Activated CD4-positive, alpha-beta T cell treated with anti-CD3 and anti-CD28 coated beads for 24 hours (primary cell): ENCODE results near the gene TSPAN13.

Experiments used
- DNase-seq, 2 donors: peaks; one replicate each; pipeline ENCODE4 v3.0.0-alpha.2; 2020; ENCODE audit warnings: low read depth in 2 of 2

TSPAN13 gene

DNA sequence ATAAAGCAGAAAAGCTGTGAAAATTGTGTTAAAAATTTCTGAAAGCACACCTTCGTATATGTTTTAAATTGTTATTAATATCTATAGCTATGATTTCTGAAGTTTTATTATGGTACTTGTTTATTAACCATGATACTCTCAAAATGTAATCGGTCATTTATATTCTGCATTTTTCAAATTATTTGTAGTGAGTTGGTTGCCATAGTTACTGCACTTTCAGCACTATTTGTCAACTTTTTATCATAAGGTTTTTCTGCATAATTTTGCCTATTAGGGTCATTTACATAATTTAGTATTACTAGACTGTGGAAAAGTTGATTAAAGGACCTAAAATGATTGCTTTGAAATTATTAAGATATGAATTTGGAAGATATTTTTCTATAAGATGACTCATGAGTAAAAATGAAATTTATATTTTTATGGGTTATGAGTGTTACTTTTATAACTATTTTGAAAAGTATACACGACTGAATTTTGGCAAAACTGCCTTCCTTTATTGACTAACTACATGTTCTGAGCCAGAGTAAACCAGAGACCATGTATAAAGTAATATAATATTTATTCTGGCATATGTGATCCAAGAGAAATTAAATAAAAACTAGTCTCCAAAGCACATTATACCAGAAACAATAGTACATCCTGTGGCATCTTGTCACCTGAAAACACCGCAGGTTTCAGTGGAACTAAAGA, 59.1 kb downstream of the TSPAN13 start:
- no peak for DNase-seq

GRCh38 chr7:16813232-16813616, 59.7 kb downstream of the TSPAN13 start:
- no peak for DNase-seq

DNA sequence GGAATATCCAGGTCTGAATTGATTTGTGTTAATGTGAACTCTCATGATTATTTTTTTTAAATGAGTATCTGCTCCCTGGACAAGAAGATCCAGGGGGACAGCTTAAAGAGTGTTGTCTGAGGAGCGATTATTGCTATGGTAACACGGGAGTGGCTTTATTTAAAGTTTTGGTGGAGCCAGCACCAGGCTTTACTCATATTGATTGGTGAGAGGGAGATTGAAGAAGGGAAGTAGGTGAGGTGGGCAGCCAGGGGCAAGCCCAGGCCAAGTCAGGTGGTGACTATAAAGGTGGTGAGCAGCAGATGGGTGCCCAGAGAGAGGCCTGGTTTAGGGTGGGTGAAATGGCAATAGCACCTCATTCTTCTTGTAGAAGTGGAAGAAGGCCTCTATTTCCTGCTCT, 61.4 kb downstream of the TSPAN13 start:
- DNase-seq = no peak

- DNase-seq = no peak
Measured at GRCh38 chr7:16816824-16817223, 63.3 kb downstream of the TSPAN13 start.

DNA sequence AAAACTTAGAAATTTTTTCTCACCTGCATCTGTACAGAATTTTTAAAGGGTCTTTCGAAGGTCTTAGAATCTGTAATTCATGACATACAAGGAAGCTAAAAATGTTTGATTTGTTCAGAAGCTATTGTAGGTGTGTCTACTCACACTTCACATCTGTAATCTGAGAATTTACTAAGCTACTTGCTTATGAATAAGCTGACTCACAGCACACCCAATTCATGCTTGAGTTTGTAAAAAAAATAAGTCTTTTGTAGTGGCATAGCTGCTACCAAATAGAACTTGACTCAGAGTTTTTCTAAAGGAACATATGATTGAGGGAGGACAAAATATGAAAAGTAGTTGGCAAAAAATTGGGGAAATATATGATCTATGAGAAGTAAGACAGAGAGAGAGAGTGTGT, 64.0 kb downstream of the TSPAN13 start:
- DNase-seq = no peak

DNA sequence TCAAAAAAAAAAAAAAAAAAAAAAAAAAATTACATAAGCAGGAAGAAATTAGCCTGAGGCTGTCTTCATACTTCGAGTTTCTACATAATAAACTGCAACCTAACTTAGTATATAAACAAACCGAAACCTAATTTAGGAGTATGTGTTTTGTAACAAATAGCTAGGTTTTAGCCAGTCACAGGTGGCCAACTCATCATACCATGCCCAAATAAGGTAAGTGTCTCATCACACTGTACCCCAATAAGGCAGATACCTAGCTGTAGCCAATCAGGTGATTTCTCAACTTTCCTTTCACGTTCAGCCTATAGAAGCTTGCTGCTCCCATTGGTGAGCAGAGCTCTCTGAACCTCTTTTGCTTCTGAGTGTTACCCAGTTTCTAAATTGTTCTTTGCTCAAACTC, 65.2 kb downstream of the TSPAN13 start:
- no peak for DNase-seq

DNA sequence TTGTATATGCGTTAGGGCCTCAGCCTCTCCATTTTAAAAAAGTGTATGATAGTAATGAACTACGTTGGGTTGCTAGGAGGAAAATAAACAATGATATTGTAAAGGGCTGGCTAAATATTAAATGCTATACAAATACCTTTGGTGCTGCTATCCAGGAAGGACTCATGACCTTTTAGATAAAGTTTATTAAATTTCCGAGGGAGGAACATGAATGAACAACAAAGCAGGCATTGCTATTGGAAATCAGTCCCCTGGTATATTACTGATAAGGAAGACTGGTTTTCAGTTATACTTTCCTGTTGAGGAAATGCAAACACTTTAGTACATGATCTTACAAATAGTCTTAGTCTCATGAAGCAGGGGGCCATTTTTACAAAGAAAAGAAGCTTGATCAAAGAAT, 68.5 kb downstream of the TSPAN13 start:
- DNase-seq = no peak

DNA sequence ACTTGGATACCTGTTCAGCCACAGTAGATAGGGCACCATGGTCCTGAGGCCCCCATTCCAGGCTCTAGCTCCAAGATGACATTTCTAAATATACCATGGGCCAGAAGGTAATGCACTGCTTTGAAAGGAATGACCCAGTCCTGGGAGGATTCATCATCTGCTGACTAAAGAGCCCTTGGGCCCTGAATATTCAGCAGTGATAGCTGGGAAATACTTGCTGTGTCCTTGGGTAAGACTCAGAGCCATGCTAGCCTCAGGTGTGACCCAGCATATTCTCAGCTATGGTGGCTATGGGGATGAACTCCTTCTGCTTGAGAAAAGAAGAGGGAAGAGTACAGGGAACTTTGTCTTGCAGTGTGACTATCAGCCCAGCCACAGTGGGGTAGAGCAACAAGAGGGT, 72.5 kb downstream of the TSPAN13 start:
- no peak for DNase-seq

- no peak for DNase-seq
Measured at GRCh38 chr7:16833373-16833772, 79.8 kb downstream of the TSPAN13 start.
